ENCODE results near the gene CTSZ. TPM values are rescaled to one million over a fixed set of nuclear protein-coding genes. Genes with fewer than 3 reads are reported as not detected.

CTSZ gene
- total RNA-seq, 1 experiment from 2014 or later: 37.6 TPM

GRCh38 chr20:58987790-58988564 is 19.1 kb downstream of the CTSZ start:
- Histone ChIP-seq H3K27me3 (ENCODE audit: insufficient read depth, low read length) (no peaks in the 10 kb centered on the region), H3K23ac (ENCODE audit: insufficient read length, low read depth, low read length) (no peak overlapping the region), H2AFZ (ENCODE audit: low read length) (no peak overlapping the region), H3K18ac (ENCODE audit: insufficient read length, low read depth, low read length) (no peak overlapping the region), H2BK12ac (ENCODE audit: insufficient read length, low read depth, low read length) (no peak overlapping the region), H2BK5ac (ENCODE audit: insufficient read length, low read length) (no peak overlapping the region), H3K9ac (ENCODE audit: extremely low read depth, insufficient read length, low read length) (no peak overlapping the region), H3K14ac (ENCODE audit: insufficient read depth, low read length) (no peak overlapping the region), H3K27ac (ENCODE audit: insufficient read length, low read depth, low read length) (no peak overlapping the region), H2BK15ac (ENCODE audit: low read depth, low read length) (no peak overlapping the region), H3K79me1 (ENCODE audit: insufficient read depth, low read depth, low read length, poor library complexity, severe bottlenecking) (peaks cover 4% of the 10 kb centered on the region), H3K79me2 (ENCODE audit: insufficient read depth, low read length) (no peaks in the 10 kb centered on the region), H4K8ac (replicated peaks; ENCODE audit: insufficient read length, low read depth, low read length) (no peak overlapping the region), H3K4me1 (ENCODE audit: insufficient read depth, low read length) (no peaks in the 10 kb centered on the region; the same call in 1 of the 2 replicates), H4K91ac (ENCODE audit: insufficient read length, low read depth, low read length) (no peak overlapping the region), H2BK120ac (ENCODE audit: low read depth, low read length, poor library complexity, severe bottlenecking) (no peak overlapping the region), H2BK20ac (ENCODE audit: low read depth, low read length, poor library complexity, severe bottlenecking) (no peak overlapping the region), H4K20me1 (ENCODE audit: control insufficient read depth, insufficient read depth, insufficient read length) (no peaks in the 10 kb centered on the region), H3T11ph (ENCODE audit: low read length) (no peak overlapping the region), H3K4me2 (ENCODE audit: insufficient read depth, insufficient read length, low read length) (no peak overlapping the region), H3K4ac (ENCODE audit: low read depth, low read length) (no peak overlapping the region), H2AK5ac (ENCODE audit: insufficient read length, low read length) (no peak overlapping the region), H3K9me3 (ENCODE audit: control insufficient read depth, low read depth, low read length) (no peaks in the 10 kb centered on the region), H3K23me2 (ENCODE audit: insufficient read length, low read depth, low read length, poor library complexity, severe bottlenecking) (no peaks in the 10 kb centered on the region), H3K56ac (ENCODE audit: insufficient read length, low read depth, low read length) (no peak overlapping the region), H4K5ac (ENCODE audit: insufficient read length, low read depth, low read length) (no peak overlapping the region)
- WGBS (ENCODE audit: extremely low coverage, insufficient read length, low lambda C conversion rate): no CpG with 5 or more reads among the region's 9 CpGs
- Mint-ChIP-seq H3K9me3 (no peaks in the 10 kb centered on the region), H3K4me1 (peaks cover 10 to 11% of the 10 kb centered on the region in 2 experiments), H3K36me3 (ENCODE audit: insufficient read depth in 1 of 3, low read depth in 3 of 3) (peaks cover 39 to 72% (median 67%) of the 10 kb centered on the region in 3 experiments), H3K27me3 (ENCODE audit: low read depth) (no peaks in the 10 kb centered on the region), H3K27ac (peak overlapping the region in 1 of 3 experiments; percentile 78; a peak in 1 of 7 replicates), H3K4me3 (no peak overlapping the region)
- no peak for TF ChIP-seq CTCF (conservative IDR thresholded peaks at IDR 0.05)
- DNase-seq: no peak

All from H9 (cell line).